BJ (cell line): ENCODE results near the gene ADRA1B. TPM values are rescaled to one million over a fixed set of nuclear protein-coding genes. Genes with fewer than 3 reads are reported as not detected.
"Not testable (repeated sequence)": the region's sequence is repeated elsewhere in the genome, so short reads cannot be mapped to it uniquely, and the experiment has no call there.

Source experiments
- CTCF ChIA-PET: fragments of 350-600 bp; formaldehyde crosslinking; extraction: SDS; loops from one replicate; lab custom pipeline; 2021; ENCODE audit warnings: antibody characterized with exemption, inconsistent platforms; lab: Yijun Ruan, JAX
- POLR2A ChIA-PET: fragments of 300-600 bp; sonication (Branson Sonifier 250); formaldehyde crosslinking; extraction: SDS; loops from one replicate; lab custom pipeline; 2021; ENCODE audit warnings: antibody characterized with exemption; lab: Charles Lee
- DNase-seq: peaks from one replicate; pipeline ENCODE4 v3.0.0-alpha.2; 2011; ENCODE audit warnings: low read depth
- H3K27me3 ChIP-seq: 2 replicates; pipeline ENCODE4 v1.6.0; 2011; ENCODE audit warnings: low read length; ENCODE audit not compliant: control insufficient read depth, insufficient read depth
- H3K36me3 ChIP-seq: 2 replicates; pipeline ENCODE4 v1.5.1; 2011; ENCODE audit warnings: low read length; ENCODE audit not compliant: control insufficient read depth, insufficient read depth
- H3K4me3 ChIP-seq: 2 replicates; pipeline ENCODE4 v1.5.1; 2011; ENCODE audit warnings: low read depth, mild to moderate bottlenecking, control low read depth, low read length
- CTCF ChIP-seq: IDR thresholded peaks from 2 replicates; pipeline ENCODE4 v1.5.1; 2011; ENCODE audit warnings: low read depth, mild to moderate bottlenecking, control low read depth, inconsistent platforms, low read length, moderate library complexity; ENCODE audit not compliant: insufficient read depth
- polyA plus RNA-seq: library from polyadenylated mRNA; depleted of rRNA; stranded (reverse); fragments of >200 nt; gene quantifications from 2 replicates; pipeline ENCODE4 v1.2.3, GENCODE V29; 2011

Gene ADRA1B
- polyA plus RNA-seq, 1 experiment: 2.1 TPM

GRCh38 chr5:160008877-160009590 lies 92.8 kb downstream of the ADRA1B start, which contains the start of gene TTC1:
Gene TTC1 (plus strand): TSS chr5:160009139. CDS start chr5:160010529, 1,390 bp downstream.
- POLR2A ChIA-PET: no interaction called here
- no peak for TF ChIP-seq CTCF

GRCh38 chr5:160009591-160009989 lies 93.3 kb downstream of the ADRA1B start:
- Histone ChIP-seq H3K27me3 (no peaks in the 10 kb centered on the region), H3K4me3 (peak overlapping the region; percentile 97), H3K36me3 (no peaks in the 10 kb centered on the region)
- DNase-seq: no peak
- POLR2A ChIA-PET: no interaction called here
- CTCF ChIA-PET: interaction anchor here (0.5 to 6.8 kb wide), 5 partner anchors 11 to 369 kb away, joined by 3 to 39 read pairs (median 3); no protein-coding TSS in a partner anchor
- no peak for TF ChIP-seq CTCF

More at GRCh38 chr5:160008877-160009590, 92.8 kb downstream of the ADRA1B start, which contains the start of gene TTC1:
- Histone ChIP-seq H3K36me3 (no peaks in the 10 kb centered on the region), H3K4me3 (peak within 1 kb of the TSS; percentile 97), H3K27me3 (no peaks in the 10 kb centered on the region)
- CTCF ChIA-PET: interaction anchor here (0.5 to 6.8 kb wide), 5 partner anchors 12 to 369 kb away, joined by 3 to 39 read pairs (median 3); no protein-coding TSS in a partner anchor
- peak; percentile 90 for DNase-seq

GRCh38 chr5:160011471-160011870 lies 95.2 kb downstream of the ADRA1B start:
- DNase-seq: no peak
- H3K4me3 ChIP-seq: no peak overlapping the region
- TF ChIP-seq CTCF: no peak
- no peaks in the 10 kb centered on the region for H3K27me3 ChIP-seq
- H3K36me3 ChIP-seq: peaks cover 3% of the 10 kb centered on the region
- ChIA-PET CTCF (interaction anchor here (0.8 to 6.8 kb wide), 2 partner anchors 9 to 326 kb away, joined by 3 to 39 read pairs; no protein-coding TSS in a partner anchor), POLR2A (no interaction called here)

GRCh38 chr5:160014197-160014596 lies 97.9 kb downstream of the ADRA1B start:
- H3K4me3 ChIP-seq, DNase-seq, POLR2A ChIA-PET, H3K27me3 ChIP-seq, H3K36me3 ChIP-seq: not testable (repeated sequence)
- CTCF ChIA-PET: interaction anchor here (6.8 kb wide), 1 partner anchor 6 kb away, joined by 39 read pairs; no protein-coding TSS in a partner anchor

GRCh38 chr5:160018945-160019625 lies 102.8 kb downstream of the ADRA1B start:
- peaks cover 5% of the 10 kb centered on the region for H3K36me3 ChIP-seq
- no peak for TF ChIP-seq CTCF
- H3K27me3 ChIP-seq: no peaks in the 10 kb centered on the region
- CTCF ChIA-PET: interaction anchor here (1.5 to 12.6 kb wide), 3 partner anchors 8 to 372 kb away, joined by 3 to 193 read pairs (median 39); partner anchors contain the start of gene TTC1
- POLR2A ChIA-PET: no interaction called here
- DNase-seq: no peak
- no peak overlapping the region for H3K4me3 ChIP-seq
